GM21390 (cell line): ENCODE data around the gene HOXD1.

Source experiments
- ATAC-seq: cut with Tn5 transposase; IDR thresholded peaks from one replicate; pipeline ENCODE4 v1.9.1; 2021; ENCODE audit not compliant: unreplicated experiment

HOXD1 gene

GRCh38 chr2:176164611-176165369 lies 23.7 kb upstream of the HOXD1 start:
- ATAC-seq = no peak

- ATAC-seq = no peak
Measured at GRCh38 chr2:176165370-176166050, 23.0 kb upstream of the HOXD1 start.

DNA sequence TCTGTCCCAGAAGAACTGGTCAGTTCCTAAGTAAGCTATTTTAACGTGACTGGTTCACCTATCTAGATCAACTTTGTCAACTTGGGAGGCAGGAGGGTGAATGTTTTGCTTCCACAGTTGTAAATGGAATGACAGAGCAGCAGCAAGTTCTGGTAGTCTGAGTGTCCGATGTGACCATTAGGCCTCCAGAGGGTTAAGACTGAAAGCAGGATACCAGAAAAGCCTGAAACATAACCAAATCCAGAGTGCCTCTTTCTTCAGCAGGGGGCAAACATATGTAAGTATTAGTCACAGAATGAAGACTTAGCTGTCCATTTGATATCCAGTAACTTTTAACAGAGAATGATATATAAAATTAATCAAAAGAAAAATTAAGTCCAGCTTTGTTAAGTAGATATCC lies 22.2 kb upstream of the HOXD1 start:
- no peak for ATAC-seq

GRCh38 chr2:176167398-176167797 lies 21.1 kb upstream of the HOXD1 start:
- no peak for ATAC-seq

DNA sequence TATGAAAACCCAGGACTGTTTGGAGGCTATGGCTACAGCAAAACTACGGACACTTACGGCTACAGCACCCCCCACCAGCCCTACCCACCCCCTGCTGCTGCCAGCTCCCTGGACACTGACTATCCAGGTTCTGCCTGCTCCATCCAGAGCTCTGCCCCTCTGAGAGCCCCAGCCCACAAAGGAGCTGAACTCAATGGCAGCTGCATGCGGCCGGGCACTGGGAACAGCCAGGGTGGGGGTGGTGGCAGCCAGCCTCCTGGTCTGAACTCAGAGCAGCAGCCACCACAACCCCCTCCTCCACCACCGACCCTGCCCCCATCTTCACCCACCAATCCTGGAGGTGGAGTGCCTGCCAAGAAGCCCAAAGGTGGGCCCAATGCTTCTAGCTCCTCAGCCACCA lies 19.3 kb upstream of the HOXD1 start:
- no peak for ATAC-seq

- ATAC-seq = no peak
Measured at GRCh38 chr2:176169711-176170110, 18.8 kb upstream of the HOXD1 start.

- no peak for ATAC-seq
Measured at GRCh38 chr2:176170602-176171305, 17.7 kb upstream of the HOXD1 start.

DNA sequence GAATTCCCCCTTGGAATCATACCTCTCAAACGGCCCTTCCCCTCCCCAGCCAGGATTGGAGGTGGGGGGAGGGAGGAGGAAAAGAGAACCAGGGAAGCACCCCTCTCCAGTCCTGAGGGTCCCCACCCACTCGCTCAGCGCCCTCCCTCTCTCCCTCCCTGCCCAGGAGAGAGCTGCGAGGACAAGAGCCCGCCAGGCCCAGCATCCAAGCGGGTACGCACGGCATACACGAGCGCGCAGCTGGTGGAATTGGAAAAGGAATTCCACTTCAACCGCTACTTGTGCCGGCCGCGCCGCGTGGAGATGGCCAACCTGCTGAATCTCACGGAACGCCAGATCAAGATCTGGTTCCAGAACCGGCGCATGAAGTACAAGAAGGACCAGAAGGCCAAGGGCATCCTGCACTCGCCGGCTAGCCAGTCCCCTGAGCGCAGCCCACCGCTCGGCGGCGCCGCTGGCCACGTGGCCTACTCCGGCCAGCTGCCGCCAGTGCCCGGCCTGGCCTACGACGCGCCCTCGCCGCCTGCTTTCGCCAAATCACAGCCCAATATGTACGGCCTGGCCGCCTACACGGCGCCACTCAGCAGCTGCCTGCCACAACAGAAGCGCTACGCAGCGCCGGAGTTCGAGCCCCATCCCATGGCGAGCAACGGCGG lies 17.0 kb upstream of the HOXD1 start:
- ATAC-seq = no peak

- ATAC-seq = no peak
Measured at GRCh38 chr2:176172007-176172894, 16.2 kb upstream of the HOXD1 start.

GRCh38 chr2:176172895-176173566 lies 15.4 kb upstream of the HOXD1 start:
- no peak for ATAC-seq

GRCh38 chr2:176173567-176174381 lies 14.7 kb upstream of the HOXD1 start:
- ATAC-seq = no peak

GRCh38 chr2:176174382-176174823 lies 14.1 kb upstream of the HOXD1 start:
- no peak for ATAC-seq

DNA sequence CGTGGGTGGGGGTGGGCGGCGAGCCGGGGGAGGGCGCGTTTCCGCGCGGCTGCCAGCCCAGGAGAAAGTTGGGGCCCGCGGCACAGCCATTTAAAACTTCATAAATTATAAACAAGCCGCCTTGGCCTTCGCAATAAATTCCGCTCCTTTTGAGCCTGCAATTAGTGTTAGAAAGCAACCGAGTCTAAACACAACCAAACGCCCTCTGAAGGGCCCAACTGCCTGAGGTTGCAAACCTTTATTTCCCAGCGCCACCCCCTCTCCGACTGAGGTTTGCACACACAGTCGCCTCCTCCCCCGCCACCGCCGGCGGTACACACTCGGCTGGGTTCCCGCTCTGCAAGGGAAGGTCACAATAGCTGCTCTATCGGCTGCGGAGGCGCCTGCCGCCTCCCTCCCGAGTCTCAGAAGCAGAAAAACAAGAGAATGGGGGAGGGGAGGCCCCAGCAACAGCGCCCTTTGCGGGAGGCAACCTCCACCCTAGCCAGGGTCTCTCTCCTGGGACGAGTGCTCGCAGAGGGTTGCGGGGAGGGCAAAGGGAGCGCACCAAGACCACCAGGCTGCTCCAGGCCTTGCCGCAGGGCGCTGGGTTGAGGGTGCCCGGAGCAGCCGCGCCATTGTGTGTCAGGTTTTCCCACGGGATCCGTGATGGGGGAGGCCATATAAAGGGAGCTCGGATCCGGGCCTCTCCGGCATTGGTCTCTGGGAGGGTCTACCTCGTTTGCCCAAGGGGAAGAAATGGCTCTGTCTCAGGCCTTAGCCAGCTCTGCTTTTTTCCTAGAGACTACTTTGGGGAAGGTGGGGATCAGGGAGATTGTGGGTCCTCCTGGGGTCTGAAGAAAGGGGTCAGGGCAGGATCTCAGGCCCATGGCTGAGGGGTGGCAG lies 13.4 kb upstream of the HOXD1 start:
- ATAC-seq = no peak

GRCh38 chr2:176175709-176176607 lies 12.5 kb upstream of the HOXD1 start:
- ATAC-seq = no peak

DNA sequence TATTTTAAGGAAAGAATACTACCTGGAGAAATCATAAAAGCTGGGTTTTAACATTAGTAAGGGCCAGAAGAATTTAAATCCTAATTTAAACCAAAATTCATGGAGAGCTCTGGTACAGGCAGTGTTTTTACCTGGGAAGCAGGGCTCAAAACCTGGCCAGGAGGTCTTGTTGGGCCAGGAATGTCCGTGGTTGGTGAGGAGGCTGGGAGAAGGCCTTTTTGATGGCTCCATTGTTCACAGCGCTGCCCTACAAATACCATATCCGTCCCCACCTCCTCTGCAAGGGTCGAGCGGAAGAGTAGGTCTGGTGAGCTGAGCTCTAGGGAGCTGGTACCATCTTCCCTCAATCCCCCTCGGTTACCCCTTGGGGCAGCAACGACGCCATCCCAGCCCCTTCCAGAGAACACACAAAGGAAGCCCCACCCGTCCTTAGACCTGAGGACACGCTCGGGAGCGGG lies 10.9 kb upstream of the HOXD1 start:
- ATAC-seq = no peak

- no peak for ATAC-seq
Measured at GRCh38 chr2:176178038-176178756, 10.3 kb upstream of the HOXD1 start.
